SK-N-SH treated with all-trans-retinoic acid at 6 μM for 48 hours (cell line): ENCODE measurements around the gene SPA17.

ENCODE experiments used
- ARNTL ChIP-seq: fragments of 450-650 bp; formaldehyde crosslinking; IDR thresholded peaks from 2 replicates; pipeline ENCODE4 v1.5.0; 2020; ENCODE audit warnings: low read depth, mild to moderate bottlenecking, moderate library complexity, borderline replicate concordance
- BACH2 ChIP-seq: fragments of 250-450 bp; sonication (Bioruptor Pico); IDR thresholded peaks from 2 replicates; pipeline ENCODE4 v1.9.0; 2021; ENCODE audit warnings: mild to moderate bottlenecking, borderline replicate concordance
- ISL1 ChIP-seq: fragments of 250-450 bp; sonication (Bioruptor Pico); IDR thresholded peaks from 2 replicates; pipeline ENCODE4 v2.1.2; 2022; ENCODE audit warnings: mild to moderate bottlenecking, moderate library complexity
- OSR1 ChIP-seq: fragments of 250-450 bp; sonication (Bioruptor Pico); IDR thresholded peaks from 2 replicates; pipeline ENCODE4 v1.8.0; 2022; ENCODE audit warnings: moderate library complexity, mild to moderate bottlenecking, inconsistent platforms
- PPARA ChIP-seq: fragments of 250-450 bp; sonication (Bioruptor Pico); IDR thresholded peaks from 2 replicates; pipeline ENCODE4 v1.5.0; 2020; ENCODE audit warnings: mild to moderate bottlenecking, borderline replicate concordance
- TOX ChIP-seq: fragments of 250-450 bp; sonication (Bioruptor Pico); IDR thresholded peaks from 2 replicates; pipeline ENCODE4 v1.8.0; 2021; ENCODE audit warnings: mild to moderate bottlenecking, moderate library complexity, borderline replicate concordance
- ZC3H10 ChIP-seq: fragments of 250-450 bp; sonication (Bioruptor Pico); IDR thresholded peaks from 2 replicates; pipeline ENCODE4 v1.5.1; 2021; ENCODE audit warnings: mild to moderate bottlenecking, moderate library complexity
- ZFP3 ChIP-seq: fragments of 250-450 bp; sonication (Bioruptor Pico); IDR thresholded peaks from 2 replicates; pipeline ENCODE4 v1.5.0; 2020; ENCODE audit warnings: mild to moderate bottlenecking, moderate library complexity
- ZFP30 ChIP-seq: fragments of 450-650 bp; formaldehyde crosslinking; IDR thresholded peaks from 2 replicates; pipeline ENCODE4 v1.5.0; 2022; ENCODE audit warnings: mild to moderate bottlenecking, moderate library complexity
- ZNF565 ChIP-seq: fragments of 450-650 bp; formaldehyde crosslinking; conservative IDR thresholded peaks from 2 replicates; pipeline ENCODE4 v1.5.0; 2020; ENCODE audit warnings: low read depth, mild to moderate bottlenecking, moderate library complexity
- TF ChIP-seq, protein P1 (sequence below): fragments of 250-450 bp; sonication (Bioruptor Pico); IDR thresholded peaks from 2 replicates; pipeline ENCODE4 v1.8.0; 2020; ENCODE audit warnings: mild to moderate bottlenecking, moderate library complexity, borderline replicate concordance
- TF ChIP-seq, protein P2 (sequence below): fragments of 250-450 bp; sonication (Bioruptor Pico); IDR thresholded peaks from 2 replicates; pipeline ENCODE4 v1.8.0; 2021; ENCODE audit warnings: low read depth, mild to moderate bottlenecking, moderate library complexity, borderline replicate concordance
- TF ChIP-seq, protein P3 (sequence below): fragments of 250-450 bp; sonication (Bioruptor Pico); IDR thresholded peaks from 2 replicates; pipeline ENCODE4 v1.5.1; 2020; ENCODE audit warnings: low read depth, mild to moderate bottlenecking, moderate library complexity

DNA sequence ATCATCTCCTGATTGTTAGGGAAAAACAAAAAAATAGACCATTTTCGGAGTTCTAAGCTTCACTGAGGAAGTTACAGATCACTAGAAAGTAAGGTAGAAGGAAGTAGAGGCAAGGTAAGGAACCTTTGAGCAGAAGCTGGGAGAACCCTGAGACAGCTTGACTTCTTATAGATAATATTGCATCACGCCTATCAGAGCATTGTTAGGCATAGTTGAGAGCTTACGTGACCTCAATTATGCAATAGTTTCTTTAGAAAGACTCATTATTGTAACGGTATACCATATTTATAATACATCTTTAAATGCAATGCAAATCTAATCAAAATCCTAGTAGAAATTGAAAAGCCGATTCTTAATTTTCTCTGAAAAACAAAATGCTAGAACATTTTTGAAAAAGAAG lies 46.2 kb upstream of the SPA17 start:
- TF ChIP-seq ZC3H10, result no peak
- TF ChIP-seq, protein P1, sequence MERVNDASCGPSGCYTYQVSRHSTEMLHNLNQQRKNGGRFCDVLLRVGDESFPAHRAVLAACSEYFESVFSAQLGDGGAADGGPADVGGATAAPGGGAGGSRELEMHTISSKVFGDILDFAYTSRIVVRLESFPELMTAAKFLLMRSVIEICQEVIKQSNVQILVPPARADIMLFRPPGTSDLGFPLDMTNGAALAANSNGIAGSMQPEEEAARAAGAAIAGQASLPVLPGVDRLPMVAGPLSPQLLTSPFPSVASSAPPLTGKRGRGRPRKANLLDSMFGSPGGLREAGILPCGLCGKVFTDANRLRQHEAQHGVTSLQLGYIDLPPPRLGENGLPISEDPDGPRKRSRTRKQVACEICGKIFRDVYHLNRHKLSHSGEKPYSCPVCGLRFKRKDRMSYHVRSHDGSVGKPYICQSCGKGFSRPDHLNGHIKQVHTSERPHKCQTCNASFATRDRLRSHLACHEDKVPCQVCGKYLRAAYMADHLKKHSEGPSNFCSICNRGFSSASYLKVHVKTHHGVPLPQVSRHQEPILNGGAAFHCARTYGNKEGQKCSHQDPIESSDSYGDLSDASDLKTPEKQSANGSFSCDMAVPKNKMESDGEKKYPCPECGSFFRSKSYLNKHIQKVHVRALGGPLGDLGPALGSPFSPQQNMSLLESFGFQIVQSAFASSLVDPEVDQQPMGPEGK, result no peak
- TF ChIP-seq BACH2, result no peak
- TF ChIP-seq ZFP30 (CRISPR knock-in tag), result no peak
- no peak for TF ChIP-seq TOX (CRISPR knock-in tag)
- TF ChIP-seq OSR1 (CRISPR knock-in tag), result no peak
- no peak for TF ChIP-seq ZFP3 (CRISPR knock-in tag)
- TF ChIP-seq PPARA, result no peak
- TF ChIP-seq ARNTL (CRISPR knock-in tag), result no peak
- TF ChIP-seq, protein P2, sequence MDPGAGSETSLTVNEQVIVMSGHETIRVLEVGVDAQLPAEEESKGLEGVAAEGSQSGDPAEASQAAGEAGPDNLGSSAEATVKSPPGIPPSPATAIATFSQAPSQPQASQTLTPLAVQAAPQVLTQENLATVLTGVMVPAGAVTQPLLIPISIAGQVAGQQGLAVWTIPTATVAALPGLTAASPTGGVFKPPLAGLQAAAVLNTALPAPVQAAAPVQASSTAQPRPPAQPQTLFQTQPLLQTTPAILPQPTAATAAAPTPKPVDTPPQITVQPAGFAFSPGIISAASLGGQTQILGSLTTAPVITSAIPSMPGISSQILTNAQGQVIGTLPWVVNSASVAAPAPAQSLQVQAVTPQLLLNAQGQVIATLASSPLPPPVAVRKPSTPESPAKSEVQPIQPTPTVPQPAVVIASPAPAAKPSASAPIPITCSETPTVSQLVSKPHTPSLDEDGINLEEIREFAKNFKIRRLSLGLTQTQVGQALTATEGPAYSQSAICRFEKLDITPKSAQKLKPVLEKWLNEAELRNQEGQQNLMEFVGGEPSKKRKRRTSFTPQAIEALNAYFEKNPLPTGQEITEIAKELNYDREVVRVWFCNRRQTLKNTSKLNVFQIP (CRISPR knock-in tag), result no peak
- no peak for TF ChIP-seq ISL1
- TF ChIP-seq ZNF565 (CRISPR knock-in tag), result no peak
- TF ChIP-seq, protein P3, sequence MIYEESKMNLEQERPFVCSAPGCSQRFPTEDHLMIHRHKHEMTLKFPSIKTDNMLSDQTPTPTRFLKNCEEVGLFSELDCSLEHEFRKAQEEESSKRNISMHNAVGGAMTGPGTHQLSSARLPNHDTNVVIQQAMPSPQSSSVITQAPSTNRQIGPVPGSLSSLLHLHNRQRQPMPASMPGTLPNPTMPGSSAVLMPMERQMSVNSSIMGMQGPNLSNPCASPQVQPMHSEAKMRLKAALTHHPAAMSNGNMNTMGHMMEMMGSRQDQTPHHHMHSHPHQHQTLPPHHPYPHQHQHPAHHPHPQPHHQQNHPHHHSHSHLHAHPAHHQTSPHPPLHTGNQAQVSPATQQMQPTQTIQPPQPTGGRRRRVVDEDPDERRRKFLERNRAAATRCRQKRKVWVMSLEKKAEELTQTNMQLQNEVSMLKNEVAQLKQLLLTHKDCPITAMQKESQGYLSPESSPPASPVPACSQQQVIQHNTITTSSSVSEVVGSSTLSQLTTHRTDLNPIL (CRISPR knock-in tag), result no peak
